IPS-20b (cell line): ENCODE data around the gene HDAC9.

ENCODE experiments used
- H3K27ac ChIP-seq: one replicate; pipeline ENCODE4 v1.5.1; 2013; ENCODE audit warnings: low read length
- H3K27me3 ChIP-seq: 2 replicates; pipeline ENCODE4 v1.6.1; 2013; ENCODE audit warnings: mild to moderate bottlenecking, low read length, inconsistent platforms; ENCODE audit not compliant: insufficient read depth
- H3K36me3 ChIP-seq: 2 replicates; pipeline ENCODE4 v1.6.1; 2013; ENCODE audit warnings: low read depth, mild to moderate bottlenecking, inconsistent platforms, low read length, moderate library complexity; ENCODE audit not compliant: insufficient read depth
- H3K4me1 ChIP-seq: 2 replicates; pipeline ENCODE4 v1.6.1; 2013; ENCODE audit warnings: mild to moderate bottlenecking, control low read depth, inconsistent platforms, low read length, moderate library complexity; ENCODE audit not compliant: insufficient read depth
- H3K4me3 ChIP-seq: 2 replicates; pipeline ENCODE4 v1.5.1; 2013; ENCODE audit warnings: mild to moderate bottlenecking, low read length, inconsistent platforms
- H3K9ac ChIP-seq: 2 replicates; pipeline ENCODE4 v1.6.1; 2013; ENCODE audit warnings: low read depth, mild to moderate bottlenecking, inconsistent platforms, low read length, moderate library complexity
- H3K9me3 ChIP-seq: 2 replicates; pipeline ENCODE4 v1.6.1; 2013; ENCODE audit warnings: mild to moderate bottlenecking, low read depth, low read length, inconsistent platforms; ENCODE audit not compliant: insufficient read depth

Gene HDAC9

DNA sequence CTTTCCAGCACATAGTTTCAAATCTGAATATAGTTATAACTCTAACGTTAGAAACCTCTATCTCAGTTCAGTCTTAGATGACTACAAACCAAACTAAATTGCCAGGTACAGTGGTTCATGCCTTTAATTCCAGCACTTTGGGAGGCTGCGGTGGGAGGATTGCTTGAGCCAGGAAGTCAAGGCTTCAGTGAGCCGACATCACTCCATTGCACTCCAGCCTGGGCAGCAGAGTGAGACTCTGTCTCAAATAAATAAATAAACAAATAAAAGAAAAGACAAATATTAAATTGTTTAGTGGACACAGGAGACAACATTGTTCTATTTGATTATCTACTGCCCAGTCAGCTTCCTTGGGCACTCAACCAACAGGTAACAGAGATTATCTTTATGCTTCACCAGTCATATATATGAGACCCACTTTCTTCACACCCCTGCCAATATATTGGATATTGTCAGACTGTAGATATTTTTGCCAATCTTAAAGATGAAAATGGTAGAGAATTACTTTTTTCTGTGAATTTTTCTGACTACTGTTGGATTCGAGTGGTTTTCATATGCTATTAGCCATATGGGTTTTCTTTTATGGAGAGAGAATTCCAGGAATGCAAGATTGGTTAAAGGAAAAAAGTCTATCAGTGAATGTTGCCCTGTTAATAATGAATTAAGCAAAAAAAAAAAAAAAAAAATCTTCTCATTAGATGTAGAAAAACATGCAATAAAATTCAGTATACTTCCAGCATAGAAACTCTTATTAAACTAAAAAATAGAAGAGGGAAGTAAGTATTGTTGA lies 16.0 kb downstream of the HDAC9 start:
- H3K9me3 ChIP-seq: no peaks in the 10 kb centered on the region
- H3K9ac ChIP-seq: no peak overlapping the region
- H3K36me3 ChIP-seq: no peaks in the 10 kb centered on the region

DNA sequence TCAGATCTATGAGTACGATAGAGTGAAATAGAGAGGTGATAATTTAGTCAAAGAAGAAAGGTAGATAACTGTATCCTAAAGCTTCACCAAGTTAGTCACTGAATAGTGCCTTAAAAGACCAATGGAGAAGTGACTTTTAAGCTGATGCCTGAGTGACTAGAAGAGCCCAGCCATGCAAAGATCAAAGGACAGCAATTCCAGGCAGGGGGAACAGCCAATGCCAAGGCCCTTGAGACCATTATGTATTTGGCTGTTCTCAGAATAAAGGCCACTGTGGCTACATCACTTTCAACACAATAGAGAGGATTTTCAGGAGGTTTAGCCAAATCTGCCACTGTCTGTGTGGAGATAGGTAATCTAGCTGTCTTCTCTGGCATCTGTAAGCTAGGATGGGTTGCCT lies 17.8 kb downstream of the HDAC9 start:
- H3K4me3 ChIP-seq: no peak overlapping the region
- H3K4me1 ChIP-seq: peaks cover 26% of the 10 kb centered on the region
- H3K27me3 ChIP-seq: no peaks in the 10 kb centered on the region
- H3K9me3 ChIP-seq: no peaks in the 10 kb centered on the region
- H3K27ac ChIP-seq: no peak overlapping the region
- no peak overlapping the region for H3K9ac ChIP-seq
- no peaks in the 10 kb centered on the region for H3K36me3 ChIP-seq

More for the DNA sequence above, 16.0 kb downstream of the HDAC9 start:
- no peaks in the 10 kb centered on the region for H3K27me3 ChIP-seq
- peaks cover 28% of the 10 kb centered on the region for H3K4me1 ChIP-seq
- no peak overlapping the region for H3K4me3 ChIP-seq
- H3K27ac ChIP-seq: no peak overlapping the region

DNA sequence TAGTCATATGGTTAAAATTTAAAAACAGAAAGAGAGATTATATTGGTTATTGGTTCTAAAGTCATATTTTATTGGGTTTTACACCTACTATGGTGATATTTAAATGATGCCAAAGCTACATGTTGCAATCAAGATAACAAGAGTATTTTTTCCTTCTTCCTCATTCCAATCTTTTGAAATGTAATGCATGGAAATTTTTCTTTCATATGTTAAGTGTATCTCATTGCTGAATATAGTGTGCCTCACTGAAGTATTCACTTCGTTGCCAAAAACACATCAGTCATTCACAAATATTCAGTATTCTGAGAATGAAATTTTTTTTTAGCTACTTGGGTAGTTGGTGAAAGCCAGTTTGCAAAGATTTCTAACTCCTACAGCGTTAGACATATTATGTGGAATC lies 19.5 kb downstream of the HDAC9 start:
- Histone ChIP-seq H3K36me3 (no peaks in the 10 kb centered on the region), H3K9ac (no peak overlapping the region), H3K27ac (no peak overlapping the region), H3K9me3 (no peaks in the 10 kb centered on the region), H3K4me3 (no peak overlapping the region; the same call in 1 of the 2 replicates), H3K4me1 (peaks cover 19% of the 10 kb centered on the region), H3K27me3 (no peaks in the 10 kb centered on the region)

DNA sequence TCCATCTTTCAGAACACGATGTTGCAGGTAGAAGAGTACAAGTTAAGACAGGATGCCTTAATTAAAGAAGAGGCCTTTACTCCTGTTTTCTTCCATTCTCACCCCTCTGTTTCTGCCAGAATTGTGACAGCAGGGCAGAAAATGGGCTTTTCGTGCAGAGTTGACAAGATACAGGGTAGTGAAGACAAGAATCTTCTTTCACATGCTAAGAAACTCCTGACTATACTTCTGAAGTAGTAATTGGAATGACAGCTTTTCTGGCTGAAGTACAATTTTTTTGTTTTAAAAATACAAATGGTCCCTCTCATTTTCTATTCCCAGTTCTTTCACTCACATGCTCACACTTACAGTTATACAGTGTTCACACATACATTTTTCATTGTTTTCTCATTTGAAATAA lies 22.1 kb downstream of the HDAC9 start:
- H3K27ac ChIP-seq: no peak overlapping the region
- no peaks in the 10 kb centered on the region for H3K36me3 ChIP-seq
- H3K9me3 ChIP-seq: no peaks in the 10 kb centered on the region
- no peak overlapping the region for H3K4me3 ChIP-seq
- H3K4me1 ChIP-seq: peaks cover 19% of the 10 kb centered on the region
- H3K27me3 ChIP-seq: no peaks in the 10 kb centered on the region
- H3K9ac ChIP-seq: no peak overlapping the region

DNA sequence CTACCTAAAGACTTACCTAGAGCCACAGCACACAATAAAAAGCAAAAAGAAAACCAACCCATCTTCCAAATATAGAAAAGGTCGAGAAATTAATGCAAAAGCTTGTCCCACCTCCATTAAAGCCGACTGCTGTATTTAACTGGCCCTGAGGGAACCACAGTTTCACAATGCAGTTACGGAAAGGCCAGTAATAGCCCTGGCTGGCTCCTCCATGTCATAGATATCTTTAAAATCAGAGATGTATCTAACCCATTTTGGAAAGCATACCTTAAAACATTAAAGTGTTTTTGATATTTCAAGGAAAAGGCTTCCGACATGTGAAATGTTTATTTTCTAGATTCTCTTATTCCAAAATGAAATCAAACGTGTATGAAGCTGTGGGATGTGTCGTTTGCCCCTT lies 23.0 kb downstream of the HDAC9 start:
- H3K27me3 ChIP-seq: no peaks in the 10 kb centered on the region
- H3K9me3 ChIP-seq: no peaks in the 10 kb centered on the region
- no peaks in the 10 kb centered on the region for H3K36me3 ChIP-seq
- no peak overlapping the region for H3K9ac ChIP-seq
- no peak overlapping the region for H3K4me3 ChIP-seq
- no peak overlapping the region for H3K27ac ChIP-seq
- peaks cover 13% of the 10 kb centered on the region; the same call in 1 of the 2 replicates for H3K4me1 ChIP-seq

DNA sequence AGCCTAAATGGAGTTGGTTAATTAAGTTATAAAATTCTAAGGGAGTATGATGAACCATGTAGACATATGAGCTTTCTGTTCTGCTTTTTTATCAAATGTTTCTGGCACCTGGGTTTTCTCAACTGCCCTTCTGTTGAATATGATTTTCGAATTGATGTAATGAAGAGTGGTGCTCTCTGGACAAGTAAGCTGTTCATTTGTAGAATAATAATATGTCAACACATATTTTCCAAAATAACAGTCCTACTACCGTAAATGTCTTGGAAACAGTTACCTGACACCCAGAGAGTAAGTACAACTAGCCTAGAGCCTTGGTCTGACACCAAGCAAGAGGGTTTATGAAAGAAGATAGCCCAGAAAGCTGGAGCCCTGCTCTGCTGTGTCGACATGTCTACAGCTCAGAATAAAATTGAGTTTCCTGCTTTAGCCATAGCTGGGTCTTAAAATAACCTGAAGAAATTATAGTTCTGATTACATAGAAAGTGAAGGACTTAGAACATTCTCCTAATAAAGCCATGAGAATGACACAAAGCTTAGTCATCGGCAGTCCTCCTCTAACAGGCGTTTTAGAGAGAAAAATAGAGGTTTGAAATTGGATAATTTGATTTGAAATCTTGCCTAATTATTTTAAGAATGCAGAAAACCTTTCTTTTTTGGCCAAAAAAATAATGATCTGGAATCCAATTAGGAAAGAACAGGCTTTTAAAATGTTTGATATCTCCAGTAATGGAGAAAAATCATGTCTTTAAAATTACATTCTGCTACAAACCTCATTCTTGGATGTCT lies 25.1 kb downstream of the HDAC9 start:
- peaks cover 4% of the 10 kb centered on the region; the same call in 1 of the 2 replicates for H3K4me1 ChIP-seq
- no peaks in the 10 kb centered on the region for H3K27me3 ChIP-seq
- H3K27ac ChIP-seq: no peak overlapping the region
- H3K4me3 ChIP-seq: no peak overlapping the region
- no peak overlapping the region for H3K9ac ChIP-seq
- no peaks in the 10 kb centered on the region for H3K36me3 ChIP-seq
- no peaks in the 10 kb centered on the region for H3K9me3 ChIP-seq

DNA sequence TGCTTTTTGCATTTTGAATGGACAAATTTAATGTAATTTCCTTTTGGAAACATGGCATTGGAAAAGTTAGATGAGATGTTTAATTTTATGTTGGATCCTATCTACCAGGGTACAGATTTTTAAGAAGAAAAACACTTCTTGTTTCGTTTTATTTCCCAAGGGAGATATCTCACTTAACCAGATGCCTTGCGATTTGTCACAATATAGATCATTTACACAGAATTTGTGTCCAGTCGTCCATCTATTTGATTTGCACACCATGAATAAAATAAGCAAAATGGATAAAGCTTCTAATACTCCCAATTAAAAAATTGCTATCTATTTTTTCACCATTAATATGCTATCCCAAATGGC lies 25.7 kb downstream of the HDAC9 start:
- Histone ChIP-seq H3K4me1 (peaks cover 4% of the 10 kb centered on the region; the same call in 1 of the 2 replicates), H3K36me3 (no peaks in the 10 kb centered on the region), H3K9me3 (no peaks in the 10 kb centered on the region), H3K27ac (no peak overlapping the region), H3K27me3 (no peaks in the 10 kb centered on the region), H3K9ac (no peak overlapping the region), H3K4me3 (no peak overlapping the region)

DNA sequence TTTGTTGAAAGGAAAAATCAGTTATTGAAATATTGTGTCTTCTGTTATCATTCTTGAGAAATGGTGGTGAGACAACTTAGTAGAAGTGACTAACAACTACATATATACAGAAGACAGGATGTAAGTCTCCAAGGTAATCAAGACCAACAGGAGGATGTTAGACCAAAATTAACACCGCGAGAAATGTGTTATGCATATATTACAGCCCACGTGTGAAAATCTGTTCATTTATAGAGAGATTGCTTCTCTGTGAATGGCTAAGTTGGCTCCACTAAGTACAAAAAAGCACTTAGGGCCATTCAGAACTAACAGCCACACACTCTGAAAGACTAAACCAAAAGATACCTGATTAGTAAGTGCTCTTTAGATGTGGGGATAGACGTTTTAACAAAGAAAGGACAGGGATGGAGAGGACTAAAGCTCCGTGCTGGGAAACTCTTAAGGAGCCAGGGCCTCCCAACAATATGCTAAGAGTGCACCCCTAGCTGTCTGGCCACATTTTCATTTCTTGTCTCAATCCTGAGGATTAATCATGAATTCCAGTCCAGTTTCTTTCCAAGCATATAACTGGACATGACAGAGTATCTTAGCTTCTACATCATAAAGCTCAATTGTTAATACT lies 26.5 kb downstream of the HDAC9 start:
- Histone ChIP-seq H3K9me3 (no peaks in the 10 kb centered on the region), H3K4me3 (no peak overlapping the region), H3K4me1 (peaks cover 4% of the 10 kb centered on the region; the same call in 1 of the 2 replicates), H3K27me3 (no peaks in the 10 kb centered on the region), H3K36me3 (no peaks in the 10 kb centered on the region), H3K9ac (no peak overlapping the region), H3K27ac (no peak overlapping the region)

DNA sequence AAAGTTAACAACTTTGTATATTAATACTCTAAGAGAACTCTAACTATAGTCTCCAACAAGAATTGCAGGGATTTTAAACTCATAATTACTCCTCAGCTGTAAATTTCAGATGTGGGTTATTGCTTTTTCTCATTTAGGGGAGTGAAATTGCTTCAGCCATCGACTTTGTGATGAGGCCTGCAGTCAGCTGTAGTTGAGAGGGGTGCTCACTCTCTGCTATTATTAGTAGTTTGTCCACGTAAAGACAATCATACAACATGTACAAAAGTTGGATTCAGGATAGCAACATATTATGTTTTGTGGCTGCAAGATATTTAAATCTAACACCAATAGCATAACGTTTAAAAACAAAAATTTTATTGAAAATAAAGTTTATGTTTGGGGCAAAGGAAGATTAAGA lies 28.7 kb downstream of the HDAC9 start:
- no peaks in the 10 kb centered on the region for H3K36me3 ChIP-seq
- peaks cover 4% of the 10 kb centered on the region; the same call in 1 of the 2 replicates for H3K4me1 ChIP-seq
- no peak overlapping the region for H3K27ac ChIP-seq
- no peak overlapping the region for H3K9ac ChIP-seq
- no peak overlapping the region for H3K4me3 ChIP-seq
- H3K27me3 ChIP-seq: no peaks in the 10 kb centered on the region
- H3K9me3 ChIP-seq: no peaks in the 10 kb centered on the region

DNA sequence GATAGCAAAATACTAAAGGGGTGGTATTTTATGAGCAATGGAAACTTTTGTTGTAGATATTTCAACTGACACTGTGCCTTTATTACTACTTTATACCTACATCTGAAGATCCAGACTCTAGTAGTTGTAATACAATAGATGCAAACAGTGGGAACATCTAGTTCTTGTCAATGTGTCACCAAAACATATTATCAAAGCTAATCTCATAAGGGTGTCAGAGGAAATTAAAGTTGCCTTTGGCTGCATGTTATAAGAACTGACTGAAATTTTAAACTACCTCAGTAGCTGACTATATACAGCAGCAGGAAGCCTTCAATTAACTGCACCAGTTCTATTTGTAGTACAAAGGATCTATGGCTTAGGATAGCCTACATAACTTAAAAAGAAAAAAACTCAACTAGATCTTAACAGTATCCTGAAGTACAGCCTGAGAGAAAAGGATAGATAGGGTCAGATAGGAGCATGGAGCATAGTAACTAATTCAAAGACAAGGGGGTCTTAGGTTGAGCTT lies 30.9 kb downstream of the HDAC9 start:
- Histone ChIP-seq H3K9ac (no peak overlapping the region), H3K4me1 (peaks cover 4% of the 10 kb centered on the region; the same call in 1 of the 2 replicates), H3K4me3 (no peak overlapping the region), H3K27me3 (no peaks in the 10 kb centered on the region), H3K27ac (no peak overlapping the region), H3K36me3 (no peaks in the 10 kb centered on the region), H3K9me3 (no peaks in the 10 kb centered on the region)

DNA sequence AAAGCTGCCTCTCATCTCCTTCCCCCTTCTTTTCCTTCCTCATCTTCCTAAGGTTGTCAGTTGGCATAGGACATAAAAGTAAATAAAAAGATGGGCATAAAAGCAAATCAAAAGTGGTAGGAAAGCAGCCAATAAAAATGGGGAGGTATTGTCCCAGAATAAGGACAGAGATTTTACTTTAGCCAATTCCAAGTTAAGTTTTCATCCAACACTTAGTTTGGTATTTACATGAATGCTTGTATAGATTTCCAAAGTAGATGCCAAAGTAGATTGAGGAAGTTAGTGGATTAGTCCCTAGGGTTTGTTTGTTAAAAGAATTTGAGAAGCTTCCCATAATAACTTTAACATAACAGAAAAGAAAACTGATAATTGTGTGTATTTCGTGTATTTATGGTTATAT lies 33.7 kb downstream of the HDAC9 start:
- no peaks in the 10 kb centered on the region for H3K4me1 ChIP-seq
- H3K9me3 ChIP-seq: no peaks in the 10 kb centered on the region
- H3K4me3 ChIP-seq: no peak overlapping the region
- H3K27ac ChIP-seq: no peak overlapping the region
- no peaks in the 10 kb centered on the region for H3K27me3 ChIP-seq
- no peak overlapping the region for H3K9ac ChIP-seq
- H3K36me3 ChIP-seq: no peaks in the 10 kb centered on the region
